Subcutaneous abdominal adipose tissue (tissue), 5 donors: ENCODE measurements around the gene OR2T27.

Experiments used
- H3K27ac ChIP-seq: one replicate; pipeline ENCODE4 v1.7.0; 2013; ENCODE audit warnings: low read depth, mild to moderate bottlenecking, inconsistent platforms, low read length, moderate library complexity
- H3K27me3 ChIP-seq, 5 donors: one replicate each; pipeline ENCODE4 v1.7.0; 2013; ENCODE audit warnings: low read length in 5 of 5, inconsistent platforms in 1 of 5; ENCODE audit not compliant: control insufficient read depth in 5 of 5, insufficient read depth in 4 of 5
- H3K36me3 ChIP-seq, 5 donors: one replicate each; pipeline ENCODE4 v1.7.0; 2013; ENCODE audit warnings: low read length in 5 of 5; ENCODE audit not compliant: control insufficient read depth in 5 of 5, insufficient read depth in 5 of 5
- H3K4me1 ChIP-seq, 5 donors: one replicate each; pipeline ENCODE4 v1.7.0; 2013; ENCODE audit warnings: low read length in 5 of 5, mild to moderate bottlenecking in 3 of 5, moderate library complexity in 1 of 5; ENCODE audit not compliant: control insufficient read depth in 5 of 5, insufficient read depth in 5 of 5
- H3K4me3 ChIP-seq, 5 donors: one replicate each; pipeline ENCODE4 v1.7.0; 2013; ENCODE audit warnings: low read length in 5 of 5, low read depth in 1 of 5
- H3K9ac ChIP-seq, 5 donors: one replicate each; pipeline ENCODE4 v1.7.0; 2013; ENCODE audit warnings: low read length in 5 of 5, mild to moderate bottlenecking in 4 of 5, moderate library complexity in 3 of 5
- H3K9me3 ChIP-seq, 5 donors: one replicate each; pipeline ENCODE4 v1.7.0; 2013; ENCODE audit warnings: low read length in 5 of 5; ENCODE audit not compliant: control insufficient read depth in 5 of 5
- donor health status: healthy.
- donor health status: healthy.
- donor health status: healthy.
- donor health status: healthy.
- donor health status: healthy.

Gene OR2T27

GRCh38 chr1:248622570-248623001, 32.7 kb downstream of the OR2T27 start:
- no peaks in the 10 kb centered on the region for H3K9me3 ChIP-seq
- no peaks in the 10 kb centered on the region for H3K27me3 ChIP-seq
- no peak overlapping the region for H3K9ac ChIP-seq
- peaks cover 0 to 6% (median 4%) of the 10 kb centered on the region in 5 donors for H3K4me1 ChIP-seq
- H3K4me3 ChIP-seq: no peak overlapping the region
- no peaks in the 10 kb centered on the region for H3K36me3 ChIP-seq
- no peak overlapping the region for H3K27ac ChIP-seq

GRCh38 chr1:248621770-248622169, 33.6 kb downstream of the OR2T27 start:
- Histone ChIP-seq H3K4me3 (no peak overlapping the region), H3K36me3 (no peaks in the 10 kb centered on the region), H3K27ac (no peak overlapping the region), H3K27me3 (no peaks in the 10 kb centered on the region), H3K9me3 (no peaks in the 10 kb centered on the region), H3K9ac (no peak overlapping the region), H3K4me1 (peaks cover 0 to 6% (median 4%) of the 10 kb centered on the region in 5 donors)

- Histone ChIP-seq H3K9me3 (no peaks in the 10 kb centered on the region), H3K4me3 (no peak overlapping the region), H3K9ac (no peak overlapping the region), H3K36me3 (no peaks in the 10 kb centered on the region), H3K4me1 (peaks cover 0 to 6% (median 4%) of the 10 kb centered on the region in 5 donors), H3K27me3 (no peaks in the 10 kb centered on the region), H3K27ac (no peak overlapping the region)
Observed at GRCh38 chr1:248618878-248619277, 36.5 kb downstream of the OR2T27 start.

DNA sequence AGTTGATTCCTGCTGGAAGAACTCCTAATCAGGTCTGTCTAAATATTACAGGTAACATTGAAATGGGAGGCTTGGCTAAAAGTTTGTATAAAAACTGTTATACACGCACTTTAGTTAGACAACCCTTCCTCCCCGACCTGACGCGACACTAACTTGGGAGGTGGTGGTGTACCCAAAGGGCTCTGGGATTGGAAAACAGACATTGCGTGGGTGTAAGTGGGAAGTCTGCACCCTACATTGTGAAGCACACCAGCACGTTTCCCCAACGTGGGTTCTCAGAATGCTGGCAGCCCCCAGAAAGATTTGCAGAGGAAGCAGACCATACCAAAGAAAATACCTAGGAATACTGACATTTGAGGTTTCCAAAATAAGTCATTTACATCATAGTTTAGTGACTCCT, 37.2 kb downstream of the OR2T27 start:
- no peaks in the 10 kb centered on the region for H3K9me3 ChIP-seq
- peak overlapping the region in 1 of 5 donors; percentile 0 for H3K9ac ChIP-seq
- no peak overlapping the region for H3K4me3 ChIP-seq
- H3K27me3 ChIP-seq: no peaks in the 10 kb centered on the region
- peaks cover 0 to 6% (median 4%) of the 10 kb centered on the region in 5 donors for H3K4me1 ChIP-seq
- no peaks in the 10 kb centered on the region for H3K36me3 ChIP-seq
- H3K27ac ChIP-seq: no peak overlapping the region

- Histone ChIP-seq H3K36me3 (no peaks in the 10 kb centered on the region), H3K9ac (no peak overlapping the region), H3K4me1 (no peaks in the 10 kb centered on the region), H3K4me3 (no peak overlapping the region), H3K27ac (no peak overlapping the region), H3K9me3 (no peaks in the 10 kb centered on the region), H3K27me3 (peaks cover 0 to 6% (median 0%) of the 10 kb centered on the region in 5 donors)
Observed at GRCh38 chr1:248613742-248614141, 41.6 kb downstream of the OR2T27 start.

DNA sequence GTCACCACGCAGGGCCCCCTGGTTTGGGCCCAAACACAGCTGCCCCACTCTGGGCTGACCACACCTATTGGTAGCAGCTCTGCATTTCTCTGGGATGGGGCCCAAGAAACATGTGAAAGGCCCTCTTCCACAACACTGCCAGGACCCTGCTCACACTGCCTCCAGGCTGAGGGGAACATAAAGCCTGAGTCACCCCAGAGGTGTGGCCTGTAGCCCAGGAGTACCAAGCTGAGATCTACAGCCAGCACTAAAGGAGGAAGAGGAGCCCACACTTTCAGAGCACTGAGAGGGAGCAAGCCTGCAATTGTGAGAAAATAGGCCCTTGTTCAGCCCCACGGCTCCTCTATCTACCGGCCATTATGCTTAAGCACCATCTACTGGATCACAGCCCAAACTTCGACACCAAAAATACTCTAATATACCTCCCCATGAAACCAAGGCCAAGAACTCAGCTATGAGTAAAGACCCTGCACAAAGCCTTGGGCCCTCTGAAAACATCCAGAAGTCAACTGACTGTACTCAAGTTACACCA, 43.4 kb downstream of the OR2T27 start:
- Histone ChIP-seq H3K9ac (no peak overlapping the region), H3K4me3 (no peak overlapping the region), H3K27me3 (peaks cover 0 to 6% (median 0%) of the 10 kb centered on the region in 5 donors), H3K36me3 (no peaks in the 10 kb centered on the region), H3K4me1 (no peaks in the 10 kb centered on the region), H3K27ac (no peak overlapping the region), H3K9me3 (no peaks in the 10 kb centered on the region)

- Histone ChIP-seq H3K27me3 (peaks cover 0 to 6% (median 0%) of the 10 kb centered on the region in 5 donors), H3K27ac (no peak overlapping the region), H3K36me3 (no peaks in the 10 kb centered on the region), H3K4me1 (no peaks in the 10 kb centered on the region), H3K9me3 (no peaks in the 10 kb centered on the region), H3K4me3 (no peak overlapping the region), H3K9ac (no peak overlapping the region)
Observed at GRCh38 chr1:248610301-248610700, 45.0 kb downstream of the OR2T27 start.
